NCI-H510A (cell line): Measurements from ENCODE around the gene ATXN2L.
"Not testable (repeated sequence)": the region's sequence is repeated elsewhere in the genome, so short reads cannot be mapped to it uniquely, and the experiment has no call there.

Source experiments
- DNase-seq: peaks from one replicate; lab custom pipeline; 2025; lab: John Stamatoyannopoulos, UW

The ATXN2L gene

GRCh38 chr16:28836761-28837064 lies 13.9 kb downstream of the ATXN2L start:
- DNase-seq = no peak

GRCh38 chr16:28837672-28838557 lies 15.1 kb downstream of the ATXN2L start:
- no peak for DNase-seq

GRCh38 chr16:28838558-28838918 lies 15.7 kb downstream of the ATXN2L start:
- no peak for DNase-seq

- DNase-seq = no peak
These were observed 16.3 kb downstream of the ATXN2L start for GRCh38 chr16:28839004-28839639.

GRCh38 chr16:28839899-28840298 lies 17.1 kb downstream of the ATXN2L start:
- no peak for DNase-seq

DNA sequence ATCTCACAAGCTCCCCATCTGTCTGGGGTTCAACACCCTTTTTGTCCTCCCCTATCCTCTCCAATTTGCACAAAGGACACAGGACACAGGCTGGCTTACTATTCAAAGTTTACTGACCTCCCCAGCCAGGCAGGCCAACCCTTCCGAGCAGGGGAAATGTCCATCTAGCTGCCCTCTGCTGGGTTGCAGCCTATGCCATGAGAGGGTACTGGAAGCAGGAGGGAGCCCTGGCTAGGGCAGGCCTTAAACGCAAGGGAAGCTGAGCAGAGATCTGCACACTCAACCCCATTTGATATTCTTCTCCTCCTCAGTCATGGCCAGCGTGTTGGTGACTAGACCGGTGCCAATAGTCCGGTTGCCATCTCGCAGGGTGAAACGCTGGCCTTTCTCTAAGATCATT lies 19.9 kb downstream of the ATXN2L start:
- no peak for DNase-seq

GRCh38 chr16:28843766-28844165 lies 21.0 kb downstream of the ATXN2L start:
- no peak for DNase-seq

DNA sequence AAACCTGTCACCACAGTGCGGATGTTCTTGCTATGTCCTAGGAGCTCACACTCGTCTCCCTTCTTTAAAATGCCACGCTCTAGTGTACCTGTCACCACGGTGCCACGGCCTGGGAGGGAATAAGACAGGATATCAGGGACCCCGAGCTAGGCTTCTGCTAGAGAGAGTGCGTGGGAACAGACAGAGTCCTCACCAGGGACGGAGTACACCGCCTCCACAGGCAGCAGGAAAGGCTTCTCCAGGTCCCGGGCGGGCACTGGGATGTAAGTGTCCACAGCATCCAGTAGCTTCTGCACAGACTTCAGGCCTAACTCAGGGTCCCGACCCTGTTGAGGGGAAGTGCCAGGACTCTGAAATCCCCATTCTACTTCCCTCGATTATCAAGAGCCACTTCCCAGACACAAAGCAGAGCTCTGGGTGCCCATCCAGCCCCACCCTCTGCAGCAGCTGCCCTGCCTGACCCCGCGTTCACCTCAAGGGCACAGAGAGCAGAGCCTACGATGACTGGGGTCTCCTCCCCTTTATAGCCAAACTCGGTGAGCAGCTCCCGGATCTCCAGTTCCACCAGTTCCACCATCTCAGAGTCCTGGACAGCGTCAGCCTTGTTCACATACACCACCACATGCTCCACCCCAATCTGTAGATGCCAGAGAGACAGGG lies 21.6 kb downstream of the ATXN2L start:
- no peak for DNase-seq

DNA sequence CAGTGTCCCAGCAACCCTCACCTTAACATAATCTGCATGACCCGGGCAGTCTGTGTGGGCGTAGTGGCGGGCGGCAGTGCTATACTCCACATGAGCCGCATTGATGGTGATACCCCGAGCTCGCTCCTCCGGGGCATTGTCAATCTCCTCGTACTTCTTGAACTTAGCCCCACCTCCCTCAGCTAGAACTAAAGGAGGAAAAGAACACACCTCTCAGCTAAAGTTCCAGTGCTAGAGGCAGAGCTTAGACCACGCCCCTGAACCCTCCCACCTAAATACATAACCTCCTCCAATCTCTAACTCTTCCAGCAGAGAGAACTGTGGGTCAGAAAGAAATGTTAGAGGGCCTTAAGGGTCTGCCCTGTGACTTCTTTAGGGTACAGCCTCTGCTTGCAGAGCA lies 22.5 kb downstream of the ATXN2L start:
- peak; percentile 35 for DNase-seq

DNA sequence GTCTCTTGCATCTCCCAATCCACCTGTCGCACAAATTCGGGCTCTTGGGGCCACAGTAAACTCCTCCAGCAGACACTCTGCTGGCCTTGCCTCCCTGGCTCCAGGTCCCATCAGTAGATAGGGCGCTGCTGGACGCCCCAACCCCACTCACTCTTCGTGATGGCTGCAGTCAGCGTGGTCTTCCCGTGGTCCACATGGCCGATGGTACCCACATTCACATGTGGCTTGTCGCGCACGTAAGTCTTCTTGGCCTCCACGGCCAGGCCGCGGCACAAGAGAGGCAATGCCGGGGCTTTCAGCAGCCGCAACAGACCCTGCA lies 22.9 kb downstream of the ATXN2L start:
- no peak for DNase-seq

GRCh38 chr16:28846080-28846932 lies 23.5 kb downstream of the ATXN2L start, which contains the start of gene TUFM:
TUFM (minus strand) TSS chr16:28846348; CDS start chr16:28846269, 79 bp downstream.
- peak; percentile 99 for DNase-seq

DNA sequence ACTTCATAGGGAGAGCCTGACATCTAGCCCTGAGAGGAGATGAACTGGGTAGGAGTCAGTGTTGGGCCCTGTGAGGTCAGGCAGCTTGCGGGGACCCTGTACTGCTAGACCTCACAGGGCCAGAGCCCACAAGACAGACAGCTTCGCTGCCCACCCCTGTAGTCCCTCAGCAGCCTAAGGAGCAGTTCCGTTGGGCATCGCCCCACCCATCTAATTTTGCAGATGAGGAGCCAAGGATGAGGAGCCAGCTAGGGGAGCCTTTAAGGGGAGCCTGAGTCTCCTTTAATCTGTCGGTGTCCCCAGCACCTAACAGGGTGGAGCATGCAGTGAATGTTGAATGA lies 24.1 kb downstream of the ATXN2L start:
- DNase-seq = no peak

DNA sequence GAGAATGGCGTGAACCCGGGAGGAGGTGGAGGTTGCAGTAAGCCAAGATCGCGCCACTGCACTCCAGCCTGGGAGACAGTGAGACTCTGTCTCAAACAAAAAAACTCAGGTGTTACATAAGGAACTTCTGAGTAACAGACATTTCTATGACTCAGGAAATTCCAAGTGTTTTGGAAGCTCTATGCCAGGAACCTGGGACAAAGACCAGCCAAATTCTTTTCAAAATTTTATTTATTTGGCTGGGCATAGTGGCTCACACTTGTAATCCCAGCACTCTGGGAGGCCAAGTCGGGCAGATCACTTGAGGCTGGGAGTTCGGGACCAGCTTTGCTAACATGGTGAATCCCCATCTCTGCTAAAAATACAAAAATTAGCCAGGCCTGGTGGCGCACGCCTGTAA lies 35.6 kb downstream of the ATXN2L start:
- DNase-seq = no peak

- no peak for DNase-seq
These were observed 36.5 kb downstream of the ATXN2L start for GRCh38 chr16:28859326-28859725.

DNA sequence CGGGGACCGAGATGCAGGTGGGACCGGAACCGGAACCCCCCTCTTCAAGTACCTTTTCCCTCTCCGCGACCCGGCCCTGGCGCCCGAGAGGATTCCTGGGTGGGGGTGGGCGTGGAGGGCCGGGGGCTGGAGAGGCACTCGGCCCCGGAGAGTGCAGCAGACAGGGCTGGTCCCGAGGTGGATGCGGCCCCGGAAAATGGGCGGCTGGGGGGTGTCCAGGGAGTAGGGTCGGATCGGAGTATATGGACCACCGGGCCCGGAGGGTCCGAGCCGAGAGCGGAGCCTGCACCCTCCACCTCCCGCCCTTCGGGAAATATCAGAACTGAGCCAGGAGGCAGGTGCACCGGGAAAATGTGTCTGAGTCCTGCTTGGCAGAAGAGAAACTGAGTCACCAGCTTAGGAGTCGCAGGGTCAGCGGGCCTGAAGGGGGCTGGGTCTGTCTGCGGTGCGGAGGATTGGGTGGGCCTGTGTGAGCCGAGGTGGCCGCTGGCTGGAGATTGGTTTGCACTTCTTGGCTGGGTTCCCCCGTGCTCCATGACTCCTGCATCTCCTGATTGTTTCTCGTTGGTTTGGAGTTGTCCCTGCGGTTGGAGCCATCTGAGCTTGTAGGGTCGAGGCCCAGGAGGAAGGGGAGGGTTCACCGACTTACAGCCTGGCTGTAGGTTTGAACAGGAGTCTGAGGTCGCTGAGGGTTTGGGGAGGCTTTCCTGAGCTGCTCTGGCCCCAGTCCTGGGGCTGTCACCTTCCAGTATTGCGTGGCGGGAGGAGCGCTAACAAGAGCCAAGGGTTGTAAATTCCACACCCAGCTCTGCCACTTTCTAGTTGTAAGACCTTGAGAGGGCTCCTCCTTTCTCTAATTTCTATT lies 41.4 kb downstream of the ATXN2L start:
- DNase-seq = no peak

GRCh38 chr16:28865001-28865688 lies 42.3 kb downstream of the ATXN2L start:
- DNase-seq = no peak

GRCh38 chr16:28865722-28866453 lies 43.1 kb downstream of the ATXN2L start:
- DNase-seq = no peak

DNA sequence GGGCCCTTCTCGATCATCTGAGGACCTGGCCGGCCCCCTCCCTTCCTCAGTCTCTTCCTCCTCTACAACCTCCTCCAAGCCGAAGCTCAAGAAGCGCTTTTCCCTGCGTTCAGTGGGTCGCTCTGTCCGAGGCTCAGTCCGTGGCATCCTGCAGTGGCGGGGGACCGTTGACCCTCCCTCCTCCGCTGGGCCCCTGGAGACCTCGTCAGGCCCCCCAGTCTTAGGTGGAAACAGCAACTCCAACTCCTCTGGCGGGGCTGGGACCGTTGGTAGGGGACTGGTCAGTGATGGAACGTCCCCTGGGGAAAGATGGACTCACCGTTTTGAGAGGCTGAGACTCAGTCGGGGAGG lies 43.6 kb downstream of the ATXN2L start:
- DNase-seq = no peak

DNA sequence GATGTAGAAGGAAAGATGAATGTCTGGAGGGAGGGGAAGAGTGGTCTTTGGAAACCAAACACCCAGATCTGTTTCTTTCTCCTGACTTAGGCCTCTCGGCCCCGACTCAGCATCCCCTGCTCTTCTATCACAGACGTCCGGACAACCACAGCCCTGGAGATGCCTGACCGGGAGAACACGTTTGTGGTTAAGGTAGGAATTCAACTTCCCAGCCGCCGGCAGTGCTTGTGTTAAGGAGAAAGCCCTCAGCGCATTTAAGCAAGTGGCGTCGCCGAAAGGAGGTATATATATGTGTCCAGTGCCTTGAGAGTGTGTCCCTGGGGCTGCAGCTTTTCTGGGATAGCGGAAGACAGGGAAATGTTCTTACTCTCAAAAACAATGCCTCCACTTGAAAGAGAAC lies 44.4 kb downstream of the ATXN2L start:
- no peak for DNase-seq

GRCh38 chr16:28867646-28868045 lies 44.8 kb downstream of the ATXN2L start:
- DNase-seq = not testable (repeated sequence)
